GM23338 (cell line): ENCODE measurements around the gene LIAS. TPM values are rescaled to one million over a fixed set of nuclear protein-coding genes. Genes with fewer than 3 reads are reported as not detected.

Source experiments
- ATAC-seq: fragments of 200-7000 bp; cut with Tn5 transposase; 3 replicates; pipeline ENCODE4 v1.9.1; 2020
- DNase-seq: peaks from one replicate; pipeline ENCODE4 v3.0.0-alpha.2; 2015; ENCODE audit warnings: low spot score
- H2AFZ ChIP-seq: fragments of 200-600 bp; sonication (generic); 2 replicates; pipeline ENCODE4 v1.8.0; 2016; ENCODE audit warnings: antibody characterized with exemption, mild to moderate bottlenecking, moderate library complexity
- H3F3A ChIP-seq: fragments of 200-600 bp; sonication (generic); replicated peaks from 2 replicates; pipeline ENCODE4 v1.8.0; 2017; ENCODE audit warnings: antibody characterized with exemption, mixed run types, low read depth
- H3K27ac ChIP-seq: fragments of 200-600 bp; sonication (generic); 2 replicates; pipeline ENCODE4 v1.6.1; 2016; ENCODE audit warnings: low read depth
- H3K27me3 ChIP-seq: fragments of 200-600 bp; sonication (generic); 2 replicates; pipeline ENCODE4 v1.8.0; 2016; ENCODE audit warnings: mild to moderate bottlenecking, mixed run types, moderate library complexity; ENCODE audit not compliant: insufficient read depth
- H3K36me3 ChIP-seq: fragments of 200-600 bp; sonication (generic); 2 replicates; pipeline ENCODE4 v1.8.0; 2016; ENCODE audit warnings: mild to moderate bottlenecking; ENCODE audit not compliant: insufficient read depth
- H3K4me1 ChIP-seq: fragments of 200-600 bp; sonication (generic); 2 replicates; pipeline ENCODE4 v1.8.0; 2016; ENCODE audit warnings: mild to moderate bottlenecking, moderate library complexity; ENCODE audit not compliant: insufficient read depth
- H3K4me2 ChIP-seq: fragments of 200-600 bp; sonication (generic); 2 replicates; pipeline ENCODE4 v1.7.1; 2017; ENCODE audit warnings: mixed run types
- H3K4me3 ChIP-seq: fragments of 200-600 bp; sonication (generic); 2 replicates; pipeline ENCODE4 v1.6.1; 2016; ENCODE audit warnings: mixed run types
- H3K79me2 ChIP-seq: fragments of 200-600 bp; sonication (generic); replicated peaks from 2 replicates; pipeline ENCODE4 v1.8.0; 2017; ENCODE audit warnings: mild to moderate bottlenecking; ENCODE audit not compliant: insufficient read depth
- H3K9me2 ChIP-seq: fragments of 200-600 bp; sonication (generic); 2 replicates; pipeline ENCODE4 v1.8.0; 2017; ENCODE audit not compliant: insufficient read depth
- H4K20me1 ChIP-seq: fragments of 200-600 bp; sonication (generic); replicated peaks from 2 replicates; pipeline ENCODE4 v1.8.0; 2017; ENCODE audit warnings: mild to moderate bottlenecking; ENCODE audit not compliant: insufficient read depth
- H3K27ac Mint-ChIP-seq: 2 replicates; pipeline ENCODE4 v1.8.0; 2020; ENCODE audit warnings: inconsistent platforms, mild to moderate bottlenecking, moderate library complexity, mixed read lengths
- H3K27me3 Mint-ChIP-seq: 3 replicates; pipeline ENCODE4 v1.8.0; 2022; ENCODE audit warnings: low read depth, mild to moderate bottlenecking, moderate library complexity, mixed read lengths, inconsistent platforms; ENCODE audit not compliant: insufficient read depth, poor library complexity
- H3K36me3 Mint-ChIP-seq: 3 replicates; pipeline ENCODE4 v1.8.0; 2021; ENCODE audit warnings: low read depth, mild to moderate bottlenecking, inconsistent platforms, moderate library complexity, mixed read lengths
- H3K4me1 Mint-ChIP-seq: 3 replicates; pipeline ENCODE4 v1.8.0; 2020; ENCODE audit warnings: mild to moderate bottlenecking, inconsistent platforms, mixed read lengths
- H3K4me3 Mint-ChIP-seq: 3 replicates; pipeline ENCODE4 v1.8.0; 2021; ENCODE audit warnings: moderate library complexity, mild to moderate bottlenecking, inconsistent platforms, mixed read lengths
- H3K9me3 Mint-ChIP-seq: 3 replicates; pipeline ENCODE4 v1.8.0; 2020; ENCODE audit warnings: moderate library complexity, mild to moderate bottlenecking, inconsistent platforms, mixed read lengths
- CREB1 ChIP-seq: fragments of 250-450 bp; sonication (Bioruptor Pico); IDR thresholded peaks from 2 replicates; pipeline ENCODE4 v1.5.0; 2020; ENCODE audit warnings: low read depth, mild to moderate bottlenecking, moderate library complexity
- JUNB ChIP-seq: IDR thresholded peaks from one replicate; pipeline ENCODE4 v1.6.1; 2016; ENCODE audit warnings: antibody characterized with exemption; ENCODE audit not compliant: unreplicated experiment
- NANOG ChIP-seq: IDR thresholded peaks from 2 replicates; pipeline ENCODE4 v1.6.1; 2016; ENCODE audit warnings: antibody characterized with exemption, borderline replicate concordance
- POLR2AphosphoS5 ChIP-seq: IDR thresholded peaks from 2 replicates; pipeline ENCODE4 v1.6.1; 2016; ENCODE audit warnings: antibody characterized with exemption, low read depth
- ZNF114 ChIP-seq: fragments of 250-450 bp; sonication (Bioruptor Pico); IDR thresholded peaks from 2 replicates; pipeline ENCODE4 v1.5.0; 2020; ENCODE audit warnings: mild to moderate bottlenecking, moderate library complexity
- polyA plus RNA-seq: library from polyadenylated mRNA; unstranded; fragments of >200 nt; fragmentation: Nextera tagmentation; extraction: Ambion mirVana; gene quantifications from 2 replicates; pipeline ENCODE4 v1.2.1, GENCODE V29; 2016
- total RNA-seq: library from RNA; depleted of rRNA; stranded (reverse); fragments of >200 nt; shearing (Covaris generic); gene quantifications from 2 replicates; pipeline ENCODE4 v1.2.3, GENCODE V29; 2014
- TF ChIP-seq, protein P1 (sequence below): IDR thresholded peaks from one replicate; pipeline ENCODE4 v1.6.1; 2018; ENCODE audit warnings: antibody characterized with exemption; ENCODE audit not compliant: unreplicated experiment
- TF ChIP-seq, protein P2 (sequence below), 2 experiments: fragments of 200-600 bp in 1 of 2; sonication (generic) in 1 of 2; conservative IDR thresholded peaks; 2 replicates each; pipeline versions ENCODE4 v1.5.1 to v1.6.1; 2016 to 2017; ENCODE audit warnings: antibody characterized with exemption in 2 of 2, low read depth in 2 of 2, mild to moderate bottlenecking in 2 of 2, moderate library complexity in 1 of 2

Gene LIAS
- total and polyA plus RNA-seq, 2 experiments from 2014 or later = 17.5 to 18.7 TPM

DNA sequence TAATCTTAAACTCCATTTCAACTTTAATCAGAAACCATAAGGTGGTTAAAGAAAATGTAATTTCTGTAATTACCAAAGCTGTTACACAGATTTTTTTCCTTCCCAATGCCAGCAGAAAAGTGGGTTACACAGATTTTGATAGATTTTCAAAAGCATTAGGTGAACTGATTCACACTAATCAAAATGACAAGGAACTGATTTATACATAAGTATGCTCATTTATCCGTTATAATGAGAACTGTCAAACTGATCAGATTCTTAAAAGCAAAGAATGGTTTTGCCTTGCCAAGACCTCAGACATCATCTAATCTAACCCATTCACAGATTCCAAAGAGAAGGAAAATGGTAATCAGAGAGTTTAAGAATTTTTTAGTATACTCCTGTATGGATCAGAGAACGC, 63.2 kb downstream of the LIAS start (continued):
- TF ChIP-seq, protein P1, sequence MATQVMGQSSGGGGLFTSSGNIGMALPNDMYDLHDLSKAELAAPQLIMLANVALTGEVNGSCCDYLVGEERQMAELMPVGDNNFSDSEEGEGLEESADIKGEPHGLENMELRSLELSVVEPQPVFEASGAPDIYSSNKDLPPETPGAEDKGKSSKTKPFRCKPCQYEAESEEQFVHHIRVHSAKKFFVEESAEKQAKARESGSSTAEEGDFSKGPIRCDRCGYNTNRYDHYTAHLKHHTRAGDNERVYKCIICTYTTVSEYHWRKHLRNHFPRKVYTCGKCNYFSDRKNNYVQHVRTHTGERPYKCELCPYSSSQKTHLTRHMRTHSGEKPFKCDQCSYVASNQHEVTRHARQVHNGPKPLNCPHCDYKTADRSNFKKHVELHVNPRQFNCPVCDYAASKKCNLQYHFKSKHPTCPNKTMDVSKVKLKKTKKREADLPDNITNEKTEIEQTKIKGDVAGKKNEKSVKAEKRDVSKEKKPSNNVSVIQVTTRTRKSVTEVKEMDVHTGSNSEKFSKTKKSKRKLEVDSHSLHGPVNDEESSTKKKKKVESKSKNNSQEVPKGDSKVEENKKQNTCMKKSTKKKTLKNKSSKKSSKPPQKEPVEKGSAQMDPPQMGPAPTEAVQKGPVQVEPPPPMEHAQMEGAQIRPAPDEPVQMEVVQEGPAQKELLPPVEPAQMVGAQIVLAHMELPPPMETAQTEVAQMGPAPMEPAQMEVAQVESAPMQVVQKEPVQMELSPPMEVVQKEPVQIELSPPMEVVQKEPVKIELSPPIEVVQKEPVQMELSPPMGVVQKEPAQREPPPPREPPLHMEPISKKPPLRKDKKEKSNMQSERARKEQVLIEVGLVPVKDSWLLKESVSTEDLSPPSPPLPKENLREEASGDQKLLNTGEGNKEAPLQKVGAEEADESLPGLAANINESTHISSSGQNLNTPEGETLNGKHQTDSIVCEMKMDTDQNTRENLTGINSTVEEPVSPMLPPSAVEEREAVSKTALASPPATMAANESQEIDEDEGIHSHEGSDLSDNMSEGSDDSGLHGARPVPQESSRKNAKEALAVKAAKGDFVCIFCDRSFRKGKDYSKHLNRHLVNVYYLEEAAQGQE = no peak
- TF ChIP-seq JUNB (no peak), CREB1 (CRISPR knock-in tag) (no peak)
- TF ChIP-seq, protein P2, sequence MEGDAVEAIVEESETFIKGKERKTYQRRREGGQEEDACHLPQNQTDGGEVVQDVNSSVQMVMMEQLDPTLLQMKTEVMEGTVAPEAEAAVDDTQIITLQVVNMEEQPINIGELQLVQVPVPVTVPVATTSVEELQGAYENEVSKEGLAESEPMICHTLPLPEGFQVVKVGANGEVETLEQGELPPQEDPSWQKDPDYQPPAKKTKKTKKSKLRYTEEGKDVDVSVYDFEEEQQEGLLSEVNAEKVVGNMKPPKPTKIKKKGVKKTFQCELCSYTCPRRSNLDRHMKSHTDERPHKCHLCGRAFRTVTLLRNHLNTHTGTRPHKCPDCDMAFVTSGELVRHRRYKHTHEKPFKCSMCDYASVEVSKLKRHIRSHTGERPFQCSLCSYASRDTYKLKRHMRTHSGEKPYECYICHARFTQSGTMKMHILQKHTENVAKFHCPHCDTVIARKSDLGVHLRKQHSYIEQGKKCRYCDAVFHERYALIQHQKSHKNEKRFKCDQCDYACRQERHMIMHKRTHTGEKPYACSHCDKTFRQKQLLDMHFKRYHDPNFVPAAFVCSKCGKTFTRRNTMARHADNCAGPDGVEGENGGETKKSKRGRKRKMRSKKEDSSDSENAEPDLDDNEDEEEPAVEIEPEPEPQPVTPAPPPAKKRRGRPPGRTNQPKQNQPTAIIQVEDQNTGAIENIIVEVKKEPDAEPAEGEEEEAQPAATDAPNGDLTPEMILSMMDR (conservative IDR thresholded peaks at IDR 0.05; ENCODE audit: low read depth in 2 of 2) = no peak

DNA sequence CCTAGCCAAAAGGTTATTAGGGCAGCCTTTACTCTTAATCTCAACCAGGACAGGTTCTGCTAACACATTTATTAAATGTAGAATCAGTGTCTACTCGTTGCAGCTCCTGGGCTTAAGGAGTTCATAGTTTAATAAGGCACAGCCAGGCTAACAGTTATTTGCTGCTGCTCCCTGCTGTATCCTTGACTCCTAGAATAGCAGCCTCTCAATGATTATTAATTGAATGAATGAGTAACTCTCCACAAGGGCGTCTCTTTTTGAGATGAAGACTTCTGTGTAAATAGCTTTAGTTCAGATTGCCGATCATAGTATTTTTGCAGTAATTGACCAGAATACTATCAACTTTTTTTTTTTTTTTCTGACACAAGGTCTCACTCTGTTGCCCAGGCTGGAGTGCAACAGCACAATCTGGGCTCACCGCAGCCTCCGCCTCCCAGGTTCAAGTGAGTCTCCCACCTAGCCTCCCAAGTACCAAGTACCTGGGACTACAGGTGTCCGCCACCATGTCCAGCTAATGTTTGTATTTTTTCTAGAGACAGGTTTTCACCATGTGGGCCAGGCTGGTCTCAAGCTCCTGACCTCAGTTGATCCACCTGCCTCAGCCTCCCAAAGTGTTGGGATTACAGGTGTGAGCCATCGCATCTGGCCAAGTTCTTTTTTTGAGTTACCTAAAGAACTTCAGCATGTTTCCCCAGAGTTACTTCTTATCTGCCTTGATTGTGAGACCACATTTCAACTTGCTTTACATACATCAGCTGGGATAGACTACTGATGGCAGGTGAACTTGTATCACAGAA, 65.5 kb downstream of the LIAS start:
- H3K4me3 Mint-ChIP-seq = no peak overlapping the region
- peaks cover 29% of the 10 kb centered on the region for H3K36me3 Mint-ChIP-seq
- H3K9me3 Mint-ChIP-seq = peaks cover 2% of the 10 kb centered on the region; the same call in 1 of the 3 replicates
- Histone ChIP-seq H3K27ac (no peak overlapping the region), H3F3A (peaks cover 10% of the 10 kb centered on the region), H2AFZ (no peak overlapping the region), H3K4me1 (peaks cover 7% of the 10 kb centered on the region; the same call in 1 of the 2 replicates), H3K36me3 (peaks cover 9% of the 10 kb centered on the region; the same call in 1 of the 2 replicates), H3K9me2 (no peaks in the 10 kb centered on the region), H3K79me2 (peaks cover 84% of the 10 kb centered on the region), H3K4me2 (no peak overlapping the region), H3K27me3 (no peaks in the 10 kb centered on the region), H3K4me3 (no peak overlapping the region), H4K20me1 (peaks cover 29% of the 10 kb centered on the region)
- H3K27me3 Mint-ChIP-seq = peaks cover 8% of the 10 kb centered on the region
- peaks cover 9% of the 10 kb centered on the region; the same call in 2 of the 3 replicates for H3K4me1 Mint-ChIP-seq
- DNase-seq (no peak), ATAC-seq (no peak)
- H3K27ac Mint-ChIP-seq = no peak overlapping the region
- TF ChIP-seq, protein P2 (conservative IDR thresholded peaks at IDR 0.05; ENCODE audit: low read depth in 2 of 2) = no peak
- TF ChIP-seq POLR2AphosphoS5 (no peak), NANOG (no peak), ZNF114 (CRISPR knock-in tag) (no peak), JUNB (no peak), CREB1 (CRISPR knock-in tag) (no peak)
- TF ChIP-seq, protein P1 = no peak
